ENCODE results near the gene SULF2. TPM values are rescaled to one million over a fixed set of nuclear protein-coding genes. Genes with fewer than 3 reads are reported as not detected.

The SULF2 gene
- total and polyA plus RNA-seq, 2 donors (not counting 1 experiment from before 2014, with no cell fraction given) = 1.2 to 1.7 TPM

DNA sequence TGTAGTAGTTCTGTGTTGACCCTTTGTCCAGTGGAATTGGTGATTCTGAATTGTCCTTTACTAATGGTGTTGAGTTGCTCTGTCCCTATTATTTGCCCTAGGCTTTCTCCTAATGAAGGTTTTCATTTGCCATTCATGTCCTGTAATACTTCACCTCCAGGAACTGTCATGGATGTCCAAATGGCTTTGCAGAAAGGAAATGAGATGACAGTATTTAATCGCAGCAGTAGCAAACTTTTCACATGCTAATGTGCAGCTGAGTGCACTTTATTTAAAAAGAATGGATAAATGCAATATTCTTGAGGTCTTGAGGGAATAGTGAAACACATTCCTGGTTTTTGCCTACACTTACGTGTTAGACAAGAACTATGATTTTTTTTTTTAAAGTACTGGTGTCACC lies 131.4 kb downstream of the SULF2 start:
- H3K9me3 ChIP-seq (ENCODE audit: control extremely low read depth in 1 of 3, control insufficient read depth in 2 of 3, insufficient read depth in 1 of 3, low read length in 2 of 3) = no peaks in the 10 kb centered on the region
- H3K27ac ChIP-seq (ENCODE audit: low read length in 2 of 2) = no peak overlapping the region
- no peak overlapping the region for H3K9ac ChIP-seq (ENCODE audit: low read length)
- ATAC-seq (ENCODE audit: low read depth) (no peak), DNase-seq (no peak)
- no peaks in the 10 kb centered on the region for H3K9me3 Mint-ChIP-seq (ENCODE audit: insufficient read depth)
- no peaks in the 10 kb centered on the region for H3K27me3 Mint-ChIP-seq
- H3K4me1 Mint-ChIP-seq = peaks cover 4% of the 10 kb centered on the region
- H3K27ac Mint-ChIP-seq = no peak overlapping the region
- H3K4me1 ChIP-seq (ENCODE audit: control insufficient read depth in 2 of 2, insufficient read depth in 2 of 2, low read length in 2 of 2) = no peaks in the 10 kb centered on the region
- H3K27me3 ChIP-seq (replicated peaks in 1 of 4; ENCODE audit: control extremely low read depth in 1 of 4, control insufficient read depth in 3 of 4, insufficient read depth in 4 of 4, low read length in 3 of 4) = no peaks in the 10 kb centered on the region
- peaks cover 15% of the 10 kb centered on the region for H3K79me2 ChIP-seq (ENCODE audit: control insufficient read depth, insufficient read depth, low read length)
- no peak overlapping the region for H2AFZ ChIP-seq (ENCODE audit: insufficient read depth, low read depth, low read length, poor library complexity, severe bottlenecking)
- no peak overlapping the region for H3K4me3 Mint-ChIP-seq
- POLR2A ChIA-PET = no interaction called here
- peaks cover 6% of the 10 kb centered on the region for H4K20me1 ChIP-seq (ENCODE audit: control insufficient read depth, insufficient read depth, low read length, poor library complexity, severe bottlenecking)
- intact Hi-C loops (cut with micrococcal nuclease) = loop anchor here (1.0 kb wide), 1 partner anchor 22 kb away; no protein-coding TSS in a partner anchor
- 20% methylated on average over 1 of the region's 2 CpGs for WGBS (ENCODE audit: insufficient coverage)
- CTCF ChIA-PET = interaction anchor here (0.5 to 1.0 kb wide), 2 partner anchors 10 to 1251 kb away, joined by 4 read pairs; no protein-coding TSS in a partner anchor
- no peak overlapping the region for H3K4me3 ChIP-seq (ENCODE audit: control extremely low read depth in 1 of 5, extremely low read depth in 1 of 5, insufficient read depth in 1 of 5, low read depth in 2 of 5, low read length in 4 of 5)
- no peak overlapping the region for H3K4me2 ChIP-seq (replicated peaks; ENCODE audit: low read depth, low read length, poor library complexity, severe bottlenecking)
- peaks cover 6 to 95% of the 10 kb centered on the region in 2 experiments for H3K36me3 ChIP-seq (replicated peaks in 1 of 2; ENCODE audit: control extremely low read depth in 1 of 2, control insufficient read depth in 1 of 2, extremely low read depth in 1 of 2, insufficient read depth in 2 of 2, low read length in 1 of 2)
- no peak for TF ChIP-seq EZH2 (IDR thresholded peaks at IDR 0.05; ENCODE audit: borderline replicate concordance, insufficient read depth, low read depth, low read length, poor library complexity, severe bottlenecking)
- TF ChIP-seq, protein P1, sequence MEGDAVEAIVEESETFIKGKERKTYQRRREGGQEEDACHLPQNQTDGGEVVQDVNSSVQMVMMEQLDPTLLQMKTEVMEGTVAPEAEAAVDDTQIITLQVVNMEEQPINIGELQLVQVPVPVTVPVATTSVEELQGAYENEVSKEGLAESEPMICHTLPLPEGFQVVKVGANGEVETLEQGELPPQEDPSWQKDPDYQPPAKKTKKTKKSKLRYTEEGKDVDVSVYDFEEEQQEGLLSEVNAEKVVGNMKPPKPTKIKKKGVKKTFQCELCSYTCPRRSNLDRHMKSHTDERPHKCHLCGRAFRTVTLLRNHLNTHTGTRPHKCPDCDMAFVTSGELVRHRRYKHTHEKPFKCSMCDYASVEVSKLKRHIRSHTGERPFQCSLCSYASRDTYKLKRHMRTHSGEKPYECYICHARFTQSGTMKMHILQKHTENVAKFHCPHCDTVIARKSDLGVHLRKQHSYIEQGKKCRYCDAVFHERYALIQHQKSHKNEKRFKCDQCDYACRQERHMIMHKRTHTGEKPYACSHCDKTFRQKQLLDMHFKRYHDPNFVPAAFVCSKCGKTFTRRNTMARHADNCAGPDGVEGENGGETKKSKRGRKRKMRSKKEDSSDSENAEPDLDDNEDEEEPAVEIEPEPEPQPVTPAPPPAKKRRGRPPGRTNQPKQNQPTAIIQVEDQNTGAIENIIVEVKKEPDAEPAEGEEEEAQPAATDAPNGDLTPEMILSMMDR (IDR thresholded peaks at IDR 0.05) = no peak

DNA sequence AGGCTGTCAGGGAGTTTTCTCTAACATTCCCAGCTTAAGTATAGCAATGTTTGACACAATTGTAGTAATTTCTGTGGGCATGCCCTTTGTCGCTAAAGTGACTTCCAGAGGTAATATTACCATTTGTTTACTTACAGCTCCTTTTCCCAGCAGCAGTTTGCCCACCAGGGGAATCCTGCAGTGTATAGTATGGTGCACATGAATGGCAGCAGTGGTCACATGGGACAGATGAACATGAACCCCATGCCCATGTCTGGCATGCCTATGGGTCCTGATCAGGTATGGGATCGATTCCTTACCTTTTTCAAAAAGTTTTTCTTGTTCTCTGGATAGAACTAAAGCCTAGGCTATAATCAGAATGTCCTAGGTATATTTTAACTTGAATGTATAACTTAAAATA lies 132.5 kb downstream of the SULF2 start:
- Mint-ChIP-seq H3K4me1 (peaks cover 4% of the 10 kb centered on the region), H3K27ac (no peak overlapping the region), H3K27me3 (no peaks in the 10 kb centered on the region), H3K9me3 (ENCODE audit: insufficient read depth) (no peaks in the 10 kb centered on the region), H3K4me3 (no peak overlapping the region)
- Histone ChIP-seq H3K9ac (ENCODE audit: low read length) (no peak overlapping the region), H3K9me3 (ENCODE audit: control extremely low read depth in 1 of 3, control insufficient read depth in 2 of 3, insufficient read depth in 1 of 3, low read length in 2 of 3) (no peaks in the 10 kb centered on the region), H4K20me1 (ENCODE audit: control insufficient read depth, insufficient read depth, low read length, poor library complexity, severe bottlenecking) (peaks cover 12% of the 10 kb centered on the region), H3K4me2 (replicated peaks; ENCODE audit: low read depth, low read length, poor library complexity, severe bottlenecking) (no peak overlapping the region), H3K36me3 (replicated peaks in 1 of 2; ENCODE audit: control extremely low read depth in 1 of 2, control insufficient read depth in 1 of 2, extremely low read depth in 1 of 2, insufficient read depth in 2 of 2, low read length in 1 of 2) (peaks cover 6 to 95% of the 10 kb centered on the region in 2 experiments), H3K79me2 (ENCODE audit: control insufficient read depth, insufficient read depth, low read length) (peaks cover 19% of the 10 kb centered on the region), H2AFZ (ENCODE audit: insufficient read depth, low read depth, low read length, poor library complexity, severe bottlenecking) (no peak overlapping the region), H3K27me3 (replicated peaks in 1 of 4; ENCODE audit: control extremely low read depth in 1 of 4, control insufficient read depth in 3 of 4, insufficient read depth in 4 of 4, low read length in 3 of 4) (no peaks in the 10 kb centered on the region), H3K4me1 (ENCODE audit: control insufficient read depth in 2 of 2, insufficient read depth in 2 of 2, low read length in 2 of 2) (no peaks in the 10 kb centered on the region), H3K27ac (ENCODE audit: low read length in 2 of 2) (no peak overlapping the region), H3K4me3 (ENCODE audit: control extremely low read depth in 1 of 5, extremely low read depth in 1 of 5, insufficient read depth in 1 of 5, low read depth in 2 of 5, low read length in 4 of 5) (no peak overlapping the region)
- WGBS (ENCODE audit: insufficient coverage) = no CpG with 5 or more reads among the region's 2 CpGs
- DNase-seq (no peak), ATAC-seq (ENCODE audit: low read depth) (no peak)
- POLR2A ChIA-PET = interaction anchor here (0.7 kb wide), 1 partner anchor 8 kb away, joined by 5 read pairs; no protein-coding TSS in a partner anchor
- TF ChIP-seq, protein P1 (IDR thresholded peaks at IDR 0.05) = no peak
- TF ChIP-seq EZH2 (IDR thresholded peaks at IDR 0.05; ENCODE audit: borderline replicate concordance, insufficient read depth, low read depth, low read length, poor library complexity, severe bottlenecking) = no peak
- CTCF ChIA-PET = interaction anchor here (0.7 kb wide), 2 partner anchors 11 to 328 kb away, joined by 3 to 4 read pairs; no protein-coding TSS in a partner anchor
- intact Hi-C loops (cut with micrococcal nuclease) = no loop called here
